GM21786 (cell line): Measurements from ENCODE around the gene TPR.

Source experiments
- ATAC-seq: cut with Tn5 transposase; IDR thresholded peaks from one replicate; pipeline ENCODE4 v1.9.1; 2021; ENCODE audit not compliant: unreplicated experiment

TPR gene

DNA sequence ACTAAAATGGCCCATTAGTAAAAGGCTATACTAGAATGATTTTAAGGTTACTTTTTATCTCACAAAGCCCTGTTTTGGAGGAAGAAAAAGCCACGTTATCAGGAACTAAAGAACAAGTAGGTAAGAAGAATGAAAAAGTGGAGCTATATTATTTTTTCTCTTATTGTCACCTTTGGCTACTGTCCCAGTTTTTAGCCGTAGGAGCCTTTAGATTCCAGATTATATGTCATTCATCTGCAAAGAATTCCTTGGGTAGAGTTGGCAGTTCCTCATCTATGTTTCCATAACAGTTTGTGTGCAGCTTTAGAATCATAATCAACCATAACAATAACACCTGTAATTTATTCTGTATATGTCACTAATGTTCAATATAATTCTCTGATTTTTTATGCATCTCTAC lies 83.8 kb downstream of the TPR start:
- no peak for ATAC-seq

DNA sequence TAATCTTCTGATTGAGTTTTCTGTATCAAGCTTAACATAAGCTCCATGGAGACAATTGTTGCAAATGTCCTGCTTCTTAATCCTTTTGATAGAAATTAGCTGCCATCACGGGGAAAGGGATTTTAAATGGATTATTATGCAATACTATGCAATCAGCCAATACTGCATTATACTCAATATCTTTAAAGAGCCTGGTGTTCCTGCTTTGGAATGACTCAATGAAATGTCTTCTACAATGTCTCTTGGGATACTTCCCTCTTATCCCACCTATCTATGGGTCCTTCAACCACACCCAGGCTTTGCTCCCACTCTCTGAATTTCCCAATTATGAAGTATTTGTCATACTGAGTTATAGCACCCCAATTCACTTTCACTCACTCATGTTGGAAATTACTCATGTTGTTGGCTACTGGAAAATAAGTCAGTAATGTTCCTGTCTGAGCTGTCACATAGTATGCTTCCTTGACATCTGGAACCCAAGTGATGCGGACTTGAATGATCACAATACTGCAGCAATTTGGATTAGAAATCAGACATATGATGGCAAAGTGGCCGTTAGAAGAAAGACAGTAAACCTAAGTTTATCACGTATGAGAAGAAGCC lies 85.0 kb downstream of the TPR start:
- ATAC-seq, result no peak

DNA sequence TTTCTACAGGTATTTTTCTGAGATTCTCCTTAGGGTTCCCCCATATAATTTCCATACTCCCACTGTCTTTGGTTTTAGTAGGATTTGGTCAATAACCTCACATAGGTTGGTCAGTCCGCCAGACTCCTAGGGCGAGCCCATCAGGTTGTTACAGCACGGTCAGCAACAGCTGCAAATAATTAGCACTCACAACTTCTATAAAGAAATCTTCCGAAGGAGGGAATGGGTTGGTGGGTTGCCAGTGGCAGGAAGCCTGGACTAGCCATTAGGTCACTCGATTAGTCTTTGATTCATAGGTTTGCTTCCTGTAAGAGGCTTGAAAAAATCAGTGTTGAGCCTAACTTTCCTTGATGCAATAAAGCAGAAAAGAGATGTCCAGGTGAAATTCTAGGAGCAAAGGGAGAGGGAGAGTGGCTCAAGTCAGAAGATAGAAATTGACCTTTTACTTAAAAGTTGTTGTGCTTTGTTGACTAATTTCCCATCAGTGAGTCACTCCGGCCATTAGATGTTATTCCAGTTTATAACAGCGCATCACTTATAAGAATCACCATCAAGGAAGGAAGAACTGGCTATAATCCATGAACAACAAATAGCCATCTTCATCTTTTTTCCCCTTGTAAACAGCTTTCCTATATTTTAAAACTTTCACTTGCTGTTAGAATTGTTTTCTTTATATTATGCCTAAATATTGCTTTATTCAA lies 88.3 kb downstream of the TPR start:
- ATAC-seq, result no peak

DNA sequence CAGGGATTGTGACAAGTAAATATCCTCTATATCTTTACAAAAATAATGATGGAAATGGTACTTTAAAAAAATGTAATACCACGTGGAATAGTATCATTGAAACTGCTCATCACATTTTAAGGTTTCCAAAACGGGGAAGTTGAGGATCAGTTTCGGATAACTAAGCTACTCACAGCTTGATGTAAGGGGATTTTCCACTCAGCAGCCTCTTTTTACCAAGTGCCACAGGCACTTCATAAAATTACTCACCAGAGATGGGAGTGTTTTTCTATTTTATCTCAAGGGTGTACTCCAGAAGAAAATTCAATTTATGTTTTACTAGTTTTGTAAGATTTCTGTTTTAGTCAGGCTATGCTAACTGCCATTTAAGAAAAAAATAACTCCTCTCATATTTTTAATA lies 91.7 kb downstream of the TPR start:
- no peak for ATAC-seq

DNA sequence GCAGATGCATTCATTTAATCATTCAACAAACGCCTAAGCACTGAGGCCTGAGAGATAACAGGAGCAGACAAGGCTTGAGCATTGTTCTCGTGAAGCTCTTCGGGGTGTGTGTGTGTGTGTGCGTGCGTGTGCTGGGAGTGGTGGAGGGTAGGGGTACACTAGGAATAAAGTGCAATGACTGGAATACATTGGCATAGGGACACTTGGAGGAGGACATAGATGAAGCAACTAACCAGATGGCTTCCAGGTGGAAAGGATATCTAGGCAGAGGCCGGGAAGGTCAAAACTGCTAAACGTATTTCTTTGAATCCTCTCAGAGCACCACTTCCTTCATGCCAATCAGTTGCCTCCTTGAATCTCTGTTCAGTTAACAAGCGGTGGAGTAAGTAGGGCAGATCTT lies 92.6 kb downstream of the TPR start:
- ATAC-seq, result no peak

DNA sequence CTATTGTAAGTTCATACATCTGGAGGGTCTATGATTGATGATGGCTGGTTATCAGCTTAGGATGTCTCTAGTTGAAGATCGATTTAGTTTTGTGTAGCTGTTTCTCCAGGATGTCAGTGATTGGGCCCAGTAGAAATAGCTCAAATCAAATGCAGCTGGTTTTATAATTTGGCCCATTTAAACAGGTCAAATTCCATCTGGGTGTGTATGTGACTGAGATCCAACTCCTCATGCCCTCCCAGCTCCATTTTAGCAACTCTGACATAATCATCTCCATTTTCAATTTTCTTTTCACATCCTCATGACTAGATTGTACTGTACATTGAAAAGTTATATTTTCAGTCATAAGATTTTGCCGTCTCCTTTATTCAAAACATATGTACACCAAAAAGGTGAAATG lies 99.2 kb downstream of the TPR start:
- ATAC-seq, result no peak

DNA sequence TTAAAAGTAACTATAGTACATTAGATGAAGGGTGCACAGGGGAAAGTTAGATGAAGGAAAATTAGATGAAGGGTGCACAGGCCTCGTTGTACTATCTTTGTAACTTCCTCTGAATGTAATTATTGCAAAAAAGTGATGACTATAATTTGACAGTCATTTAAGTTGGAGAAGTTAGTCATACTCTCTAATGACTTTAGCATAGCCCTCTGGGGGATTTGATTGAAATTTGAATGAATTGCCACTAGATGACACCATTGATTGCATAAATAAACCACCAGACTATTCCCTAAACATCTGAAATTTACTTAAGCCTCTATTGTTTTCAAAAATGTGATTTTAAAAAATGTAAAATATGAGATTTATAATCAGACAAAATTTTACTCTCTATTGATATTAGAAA lies 102.6 kb downstream of the TPR start:
- ATAC-seq, result no peak

DNA sequence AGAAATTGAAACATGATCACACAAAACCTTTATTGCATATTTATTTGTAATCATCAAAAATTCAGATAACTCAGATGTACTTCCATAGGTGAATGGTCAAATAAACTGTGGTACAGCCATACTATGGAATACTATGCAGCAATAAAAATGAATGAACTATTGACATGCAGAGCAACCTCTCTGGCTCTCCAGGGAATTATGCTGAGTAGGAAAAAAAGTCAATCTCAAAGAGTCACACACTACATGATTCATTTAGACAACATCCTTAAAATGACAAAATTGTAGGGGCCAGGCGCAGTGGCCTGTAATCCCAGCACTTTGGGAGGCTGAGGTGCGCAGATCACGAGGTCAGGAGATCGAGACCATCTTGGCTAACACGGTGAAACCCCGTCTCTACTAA lies 104.0 kb downstream of the TPR start:
- no peak for ATAC-seq
